Duodenal mucosa (tissue), 2 donors: Measurements from ENCODE around the gene CGREF1.

ENCODE experiments used
- H3K27ac ChIP-seq: one replicate; pipeline ENCODE4 v1.7.0; 2013; ENCODE audit warnings: low read depth, low read length
- H3K27me3 ChIP-seq, 2 donors: one replicate each; pipeline ENCODE4 v1.7.0; 2013; ENCODE audit warnings: low read length in 2 of 2, control low read depth in 1 of 2; ENCODE audit not compliant: insufficient read depth in 2 of 2, control insufficient read depth in 1 of 2
- H3K36me3 ChIP-seq, 2 donors: one replicate each; pipeline ENCODE4 v1.7.0; 2013; ENCODE audit warnings: low read length in 2 of 2, control low read depth in 1 of 2; ENCODE audit not compliant: insufficient read depth in 2 of 2, control insufficient read depth in 1 of 2
- H3K4me1 ChIP-seq, 2 donors: one replicate each; pipeline ENCODE4 v1.7.0; 2013; ENCODE audit warnings: low read length in 2 of 2, control low read depth in 1 of 2; ENCODE audit not compliant: insufficient read depth in 2 of 2, control insufficient read depth in 1 of 2
- H3K4me3 ChIP-seq, 2 donors: one replicate each; pipeline ENCODE4 v1.7.0; 2013; ENCODE audit warnings: low read length in 2 of 2, low read depth in 1 of 2
- H3K9ac ChIP-seq, 2 donors: one replicate each; pipeline ENCODE4 v1.7.0; 2013; ENCODE audit warnings: low read length in 2 of 2, low read depth in 1 of 2
- H3K9me3 ChIP-seq, 2 donors: one replicate each; pipeline ENCODE4 v1.7.0; 2013; ENCODE audit warnings: low read length in 2 of 2, control low read depth in 1 of 2; ENCODE audit not compliant: control insufficient read depth in 1 of 2

Gene CGREF1

GRCh38 chr2:27060323-27060722 lies 58.6 kb downstream of the CGREF1 start:
- Histone ChIP-seq H3K9ac (no peak overlapping the region), H3K36me3 (peaks cover 23 to 34% of the 10 kb centered on the region in 2 donors), H3K27ac (no peak overlapping the region), H3K4me3 (no peak overlapping the region), H3K27me3 (no peaks in the 10 kb centered on the region), H3K4me1 (peaks cover 3 to 5% of the 10 kb centered on the region in 2 donors), H3K9me3 (no peaks in the 10 kb centered on the region)

GRCh38 chr2:27059141-27059820 lies 59.6 kb downstream of the CGREF1 start:
- Histone ChIP-seq H3K27ac (no peak overlapping the region), H3K9ac (no peak overlapping the region), H3K9me3 (no peaks in the 10 kb centered on the region), H3K4me3 (no peak overlapping the region), H3K36me3 (peaks cover 19 to 39% of the 10 kb centered on the region in 2 donors), H3K4me1 (peaks cover 3 to 5% of the 10 kb centered on the region in 2 donors), H3K27me3 (no peaks in the 10 kb centered on the region)

GRCh38 chr2:27058210-27058609 lies 60.7 kb downstream of the CGREF1 start:
- H3K9ac ChIP-seq = no peak overlapping the region
- H3K36me3 ChIP-seq = peaks cover 19 to 44% of the 10 kb centered on the region in 2 donors
- no peak overlapping the region for H3K4me3 ChIP-seq
- no peak overlapping the region for H3K27ac ChIP-seq
- H3K27me3 ChIP-seq = no peaks in the 10 kb centered on the region
- H3K4me1 ChIP-seq = peaks cover 0 to 5% of the 10 kb centered on the region in 2 donors
- H3K9me3 ChIP-seq = no peaks in the 10 kb centered on the region

- Histone ChIP-seq H3K4me1 (peaks cover 1 to 8% of the 10 kb centered on the region in 2 donors), H3K36me3 (peaks cover 19 to 41% of the 10 kb centered on the region in 2 donors), H3K27ac (no peak overlapping the region), H3K27me3 (no peaks in the 10 kb centered on the region), H3K9me3 (no peaks in the 10 kb centered on the region), H3K9ac (no peak overlapping the region), H3K4me3 (no peak overlapping the region)
Observed at GRCh38 chr2:27057184-27057583, 61.7 kb downstream of the CGREF1 start.

GRCh38 chr2:27054721-27055120 lies 64.2 kb downstream of the CGREF1 start:
- no peaks in the 10 kb centered on the region for H3K27me3 ChIP-seq
- peaks cover 19 to 38% of the 10 kb centered on the region in 2 donors for H3K36me3 ChIP-seq
- H3K27ac ChIP-seq = no peak overlapping the region
- no peak overlapping the region for H3K4me3 ChIP-seq
- no peak overlapping the region for H3K9ac ChIP-seq
- H3K9me3 ChIP-seq = no peaks in the 10 kb centered on the region
- peaks cover 4 to 14% of the 10 kb centered on the region in 2 donors for H3K4me1 ChIP-seq

GRCh38 chr2:27053776-27054175 lies 65.2 kb downstream of the CGREF1 start:
- Histone ChIP-seq H3K4me1 (peaks cover 10 to 13% of the 10 kb centered on the region in 2 donors), H3K9ac (no peak overlapping the region), H3K9me3 (no peaks in the 10 kb centered on the region), H3K27me3 (no peaks in the 10 kb centered on the region), H3K4me3 (no peak overlapping the region), H3K27ac (no peak overlapping the region), H3K36me3 (peaks cover 19 to 33% of the 10 kb centered on the region in 2 donors)

- Histone ChIP-seq H3K9ac (no peak overlapping the region), H3K27me3 (no peaks in the 10 kb centered on the region), H3K27ac (no peak overlapping the region), H3K36me3 (peaks cover 18 to 33% of the 10 kb centered on the region in 2 donors), H3K9me3 (no peaks in the 10 kb centered on the region), H3K4me1 (peaks cover 10 to 13% of the 10 kb centered on the region in 2 donors), H3K4me3 (no peak overlapping the region)
Observed at GRCh38 chr2:27053321-27053720, 65.6 kb downstream of the CGREF1 start.

GRCh38 chr2:27051902-27052645 lies 66.9 kb downstream of the CGREF1 start:
- H3K9ac ChIP-seq = peak overlapping the region; percentile 68 to 71
- no peak overlapping the region for H3K27ac ChIP-seq

GRCh38 chr2:27050996-27051901 lies 67.7 kb downstream of the CGREF1 start, which contains the start of gene AGBL5:
AGBL5 (plus strand) TSS chr2:27051668; CDS start chr2:27052959, 1,291 bp downstream.
- peaks cover 8 to 22% of the 10 kb centered on the region in 2 donors for H3K36me3 ChIP-seq
- H3K9me3 ChIP-seq = no peaks in the 10 kb centered on the region
- H3K27ac ChIP-seq = peak within 1 kb of the TSS; percentile 80
- peak within 1 kb of the TSS; percentile 78 to 97 for H3K4me3 ChIP-seq
- peaks cover 10 to 13% of the 10 kb centered on the region in 2 donors for H3K4me1 ChIP-seq
- H3K27me3 ChIP-seq = no peaks in the 10 kb centered on the region
- H3K9ac ChIP-seq = peak within 1 kb of the TSS; percentile 68 to 71

More at GRCh38 chr2:27051902-27052645, 66.9 kb downstream of the CGREF1 start:
- Histone ChIP-seq H3K36me3 (peaks cover 9 to 27% of the 10 kb centered on the region in 2 donors), H3K9me3 (no peaks in the 10 kb centered on the region), H3K27me3 (no peaks in the 10 kb centered on the region), H3K4me3 (peak overlapping the region; percentile 78 to 97), H3K4me1 (peaks cover 10 to 13% of the 10 kb centered on the region in 2 donors)
